GM18861 (cell line): ENCODE results near the gene SLAMF7.

ENCODE experiments used
- ATAC-seq: cut with Tn5 transposase; IDR thresholded peaks from one replicate; pipeline ENCODE4 v1.9.1; 2021; ENCODE audit not compliant: unreplicated experiment

Gene SLAMF7

GRCh38 chr1:160744852-160745520, 5.9 kb downstream of the SLAMF7 start:
- no peak for ATAC-seq

GRCh38 chr1:160745551-160745950, 6.5 kb downstream of the SLAMF7 start:
- no peak for ATAC-seq

DNA sequence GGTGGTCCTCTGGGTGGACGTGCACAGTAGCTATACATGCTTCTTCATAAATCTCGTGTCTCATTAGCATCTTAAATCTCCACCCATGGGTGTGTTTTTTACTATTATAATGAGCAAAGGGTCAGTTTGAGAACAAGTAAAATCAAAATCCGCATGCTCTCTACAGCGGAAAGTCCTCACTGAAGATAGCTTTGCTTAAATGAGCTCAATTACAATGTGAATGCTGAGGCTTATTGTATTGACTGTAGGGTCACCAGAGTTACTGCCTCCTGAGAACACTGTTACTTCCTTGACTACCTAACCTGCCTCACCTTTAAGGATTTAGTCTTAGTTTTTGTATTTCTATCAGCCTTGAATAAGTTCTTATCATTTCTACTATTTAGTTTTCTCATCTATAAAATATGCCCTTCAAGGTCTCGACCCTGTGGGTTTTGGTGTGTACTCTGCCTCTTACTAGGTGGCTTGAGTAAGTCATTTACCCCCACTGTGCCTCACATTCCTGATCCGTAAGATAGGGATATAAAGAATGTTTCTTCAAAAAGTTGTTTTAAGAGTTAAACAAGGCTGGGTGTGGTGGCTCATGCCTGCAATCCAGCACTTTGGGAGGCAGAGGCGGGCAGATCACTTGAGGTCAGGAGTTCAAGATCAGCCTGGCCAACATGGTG, 7.9 kb downstream of the SLAMF7 start:
- ATAC-seq = no peak

DNA sequence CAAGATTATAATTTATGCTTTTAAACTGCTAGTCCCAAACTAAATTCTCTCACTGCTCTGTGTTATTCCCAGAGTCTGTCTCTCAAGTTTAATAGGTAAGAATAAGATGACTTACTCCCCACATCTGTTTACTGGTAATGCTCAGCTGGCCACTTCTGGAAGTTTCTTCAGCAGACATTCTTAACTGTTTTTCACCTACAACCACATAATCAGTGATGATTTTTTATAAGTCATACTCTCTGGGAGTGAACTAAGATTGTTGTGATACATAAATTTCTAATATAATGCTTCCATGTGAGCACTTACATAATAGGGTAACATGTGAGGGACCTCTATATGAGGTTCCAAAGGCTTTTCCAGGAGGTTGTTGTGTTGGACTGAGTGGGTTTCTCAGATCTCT, 8.7 kb downstream of the SLAMF7 start:
- no peak for ATAC-seq

- ATAC-seq = no peak
Observed at GRCh38 chr1:160748181-160748877, 9.3 kb downstream of the SLAMF7 start.

GRCh38 chr1:160748878-160749269, 9.8 kb downstream of the SLAMF7 start:
- no peak for ATAC-seq

GRCh38 chr1:160750608-160751007, 11.6 kb downstream of the SLAMF7 start:
- no peak for ATAC-seq

DNA sequence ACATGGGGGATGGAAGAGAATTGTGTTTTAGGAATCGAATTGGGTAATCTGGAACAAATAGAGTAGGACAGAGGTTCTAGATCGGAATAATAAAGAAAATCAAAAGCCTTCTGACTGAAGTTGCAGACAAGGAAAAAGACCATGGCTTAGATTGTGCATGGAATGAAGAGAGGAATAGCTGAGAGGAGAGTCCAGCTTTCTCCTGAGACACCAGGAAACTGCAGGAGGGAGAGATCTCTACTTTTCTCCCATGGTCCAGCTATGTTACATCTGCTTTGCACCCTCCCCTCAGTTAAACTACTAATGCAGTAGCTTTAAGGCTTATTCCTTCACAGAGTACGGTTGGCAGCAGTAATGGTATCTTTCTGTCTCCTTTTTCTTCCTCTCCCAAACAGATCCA, 13.4 kb downstream of the SLAMF7 start:
- ATAC-seq = no peak

GRCh38 chr1:160752924-160753323, 13.9 kb downstream of the SLAMF7 start:
- no peak for ATAC-seq

DNA sequence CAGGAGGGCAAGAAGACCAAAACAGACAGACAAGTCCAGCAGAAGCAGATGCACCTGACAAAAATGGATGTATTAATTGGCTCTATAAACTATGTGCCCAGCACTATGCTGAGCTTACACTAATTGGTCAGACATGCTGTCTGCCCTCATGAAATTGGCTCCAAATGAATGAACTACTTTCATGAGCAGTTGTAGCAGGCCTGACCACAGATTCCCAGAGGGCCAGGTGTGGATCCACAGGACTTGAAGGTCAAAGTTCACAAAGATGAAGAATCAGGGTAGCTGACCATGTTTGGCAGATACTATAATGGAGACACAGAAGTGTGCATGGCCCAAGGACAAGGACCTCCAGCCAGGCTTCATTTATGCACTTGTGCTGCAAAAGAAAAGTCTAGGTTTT, 14.5 kb downstream of the SLAMF7 start:
- ATAC-seq = no peak

DNA sequence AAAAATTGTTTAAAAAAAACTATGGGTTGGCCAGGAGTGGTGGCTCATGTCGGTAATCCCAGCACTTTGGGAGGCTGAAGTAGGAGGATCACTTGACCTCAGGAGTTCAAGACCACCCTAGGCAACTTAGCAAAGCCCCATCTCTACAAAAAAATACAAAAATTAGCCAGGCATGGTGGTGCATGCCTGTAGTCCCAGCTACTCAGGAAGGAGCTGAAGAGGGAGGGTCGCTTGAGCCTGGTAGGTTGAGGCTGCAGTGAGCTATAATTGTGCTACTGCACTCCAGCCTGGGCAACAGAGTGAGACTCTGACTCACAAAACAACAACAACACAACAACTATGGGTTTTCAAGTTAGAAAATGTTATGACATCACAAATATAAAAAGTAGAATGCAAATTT, 16.4 kb downstream of the SLAMF7 start:
- ATAC-seq = no peak

GRCh38 chr1:160755911-160756848, 17.1 kb downstream of the SLAMF7 start:
- ATAC-seq = no peak

- no peak for ATAC-seq
Observed at GRCh38 chr1:160756849-160757201, 17.8 kb downstream of the SLAMF7 start.

DNA sequence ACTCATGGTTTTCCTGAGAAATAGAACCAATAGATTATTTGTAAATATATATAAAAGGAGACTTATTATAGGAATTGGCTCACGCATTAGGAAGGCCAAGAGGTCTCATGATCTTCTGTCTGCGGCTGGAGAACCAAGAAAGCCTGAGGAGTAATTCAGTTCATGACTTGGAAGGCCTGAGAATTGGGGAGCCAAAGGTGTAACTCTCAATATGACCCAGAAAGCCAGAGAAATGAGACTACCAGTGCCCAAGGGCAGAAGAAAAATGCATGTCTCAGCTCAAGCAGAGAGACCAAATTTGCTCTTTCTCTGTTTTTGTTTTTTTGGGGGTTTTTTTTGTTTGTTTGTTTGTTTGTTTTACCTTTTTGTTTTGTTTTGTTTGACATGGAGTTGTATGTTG, 19.5 kb downstream of the SLAMF7 start:
- ATAC-seq = no peak

DNA sequence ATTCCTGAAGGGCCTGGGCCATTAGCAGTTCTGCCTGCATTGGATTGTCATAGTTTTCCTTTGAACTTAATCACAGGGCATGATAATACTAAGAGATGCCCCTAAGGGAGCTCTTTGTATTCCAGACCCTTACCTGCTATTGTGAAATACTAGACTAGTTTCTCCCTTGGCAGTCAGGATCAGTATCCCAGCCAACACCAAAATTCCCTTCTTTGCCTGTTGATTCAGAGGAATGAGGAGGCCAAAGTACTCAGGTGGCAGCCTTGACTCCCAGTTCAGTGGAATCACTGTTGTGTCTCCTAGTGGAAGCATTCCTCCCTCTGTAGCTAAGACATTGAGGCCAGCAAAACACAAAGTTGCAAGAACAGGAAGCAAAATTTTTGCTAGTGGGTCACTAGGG, 20.7 kb downstream of the SLAMF7 start:
- ATAC-seq = no peak

GRCh38 chr1:160761046-160761445, 22.0 kb downstream of the SLAMF7 start:
- no peak for ATAC-seq

DNA sequence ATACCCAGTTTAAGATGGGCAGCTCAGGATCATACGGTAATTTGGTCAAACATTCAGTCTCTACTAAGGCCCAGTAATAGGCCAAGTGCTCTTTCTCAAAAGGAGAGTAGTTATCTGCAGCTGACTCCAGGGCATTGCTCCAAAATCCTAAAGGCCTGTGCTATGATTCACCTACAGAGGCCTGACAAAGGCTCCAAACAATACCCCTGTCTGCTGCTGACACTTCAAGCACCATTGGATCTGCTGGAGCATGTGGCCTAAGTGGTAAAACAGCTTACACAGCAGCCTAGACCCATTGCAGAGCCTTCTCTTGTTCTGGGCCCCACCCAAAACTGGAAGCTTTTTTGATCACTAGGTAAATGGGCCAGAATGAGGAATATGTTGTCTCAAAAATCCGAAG, 22.8 kb downstream of the SLAMF7 start:
- no peak for ATAC-seq

DNA sequence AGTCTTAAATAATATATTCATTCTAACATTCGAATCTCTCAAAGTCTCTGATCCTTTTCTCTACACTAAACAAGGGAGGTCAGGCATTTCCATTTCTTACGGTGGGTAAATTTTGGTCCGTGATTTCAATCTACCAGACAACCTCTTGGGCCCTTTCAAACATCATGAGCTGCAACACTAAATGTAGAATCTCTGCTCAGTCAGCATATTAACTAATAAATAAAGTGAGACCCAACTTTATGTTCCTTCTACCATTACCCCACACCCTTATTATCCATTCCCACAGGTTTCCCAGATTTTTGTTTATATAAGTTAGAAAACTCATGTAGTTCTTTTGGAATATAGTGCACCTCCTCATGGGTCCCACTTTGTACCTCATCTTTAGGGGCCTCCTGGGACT, 24.9 kb downstream of the SLAMF7 start:
- no peak for ATAC-seq

DNA sequence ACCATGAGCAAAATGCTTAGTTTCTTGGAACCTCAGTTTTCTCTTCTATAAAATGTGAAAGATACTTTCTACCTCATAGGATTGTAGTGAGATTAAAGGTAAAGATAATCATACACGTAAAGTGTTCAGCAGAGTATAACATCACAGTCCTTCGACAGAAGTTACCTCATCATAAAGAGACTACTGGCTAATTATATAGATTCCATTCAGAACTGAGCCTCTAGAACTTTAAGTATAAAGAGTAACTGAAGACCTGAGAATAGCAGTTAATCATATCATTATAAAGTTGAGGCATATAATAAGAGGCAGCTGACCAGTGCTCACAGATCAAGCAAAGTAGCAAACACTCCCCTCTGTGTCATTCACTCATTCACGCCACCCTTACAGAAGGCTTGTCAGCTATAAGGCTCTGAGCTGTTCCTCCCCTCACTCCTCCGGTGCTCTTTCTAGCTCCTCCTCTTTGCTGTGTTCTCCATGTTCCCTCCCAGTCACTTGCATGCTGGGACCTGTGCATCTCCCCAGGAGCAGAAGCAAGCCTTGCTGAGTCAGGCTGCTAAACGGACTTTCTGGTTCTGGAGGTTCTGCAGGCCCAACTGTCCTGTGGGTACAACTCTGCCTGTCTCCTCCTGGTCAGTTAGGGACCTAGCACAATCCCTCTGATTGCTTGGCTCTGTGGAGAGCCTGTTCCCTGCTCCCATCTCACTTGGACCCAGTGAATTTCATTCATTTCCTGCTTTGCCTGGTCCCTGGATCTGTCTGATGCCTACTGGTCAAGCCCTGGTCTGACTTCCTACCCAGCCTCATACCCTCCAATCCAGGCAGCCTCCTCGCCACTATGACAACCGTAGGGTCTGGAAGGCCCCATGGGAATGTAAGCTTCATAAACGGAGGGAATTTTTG, 28.6 kb downstream of the SLAMF7 start:
- ATAC-seq = peak; percentile 58

GRCh38 chr1:160768295-160768657, 29.2 kb downstream of the SLAMF7 start:
- ATAC-seq = peak; percentile 54
